ENCODE results near the gene VILL.
"Not testable (repeated sequence)": the region's sequence is repeated elsewhere in the genome, so short reads cannot be mapped to it uniquely, and the experiment has no call there.

VILL gene

DNA sequence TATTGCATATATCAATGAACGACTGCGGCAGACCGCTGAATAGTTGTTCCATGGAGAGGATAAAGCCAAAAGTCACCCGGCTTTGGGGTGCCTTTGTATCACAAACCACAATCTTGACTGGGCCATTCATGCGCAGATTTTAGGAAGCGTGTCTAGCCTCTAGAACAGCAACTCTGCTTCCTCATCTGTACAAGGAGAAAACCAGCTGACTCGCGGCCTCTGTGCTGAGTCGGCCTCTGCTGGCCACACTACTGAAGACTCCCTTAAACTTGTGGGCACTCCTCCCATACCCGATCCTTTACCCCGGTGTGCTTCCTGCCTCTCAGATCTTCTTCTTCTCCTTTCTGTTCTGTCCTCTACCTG, 49.3 kb downstream of the VILL start:
- peak; percentile 72 for DNase-seq

DNA sequence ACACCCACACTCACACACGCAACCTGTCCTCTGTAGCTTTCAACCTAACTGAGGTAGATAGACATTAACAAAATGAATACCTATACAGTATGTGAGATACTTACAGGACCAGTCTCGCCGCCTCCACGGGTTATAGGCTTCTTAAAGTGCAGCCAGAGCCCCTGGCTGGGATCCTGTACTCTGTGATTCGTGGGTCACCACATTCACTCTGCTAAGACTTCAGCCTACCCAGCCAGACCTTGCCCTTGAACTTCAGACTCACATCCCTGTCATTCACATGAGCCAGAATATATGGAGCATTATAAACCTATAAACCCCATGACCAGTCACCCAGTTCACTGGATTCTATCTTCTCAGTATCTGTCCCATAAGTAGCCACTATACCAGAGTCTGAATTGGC, 49.8 kb downstream of the VILL start:
- DNase-seq, result no peak

DNA sequence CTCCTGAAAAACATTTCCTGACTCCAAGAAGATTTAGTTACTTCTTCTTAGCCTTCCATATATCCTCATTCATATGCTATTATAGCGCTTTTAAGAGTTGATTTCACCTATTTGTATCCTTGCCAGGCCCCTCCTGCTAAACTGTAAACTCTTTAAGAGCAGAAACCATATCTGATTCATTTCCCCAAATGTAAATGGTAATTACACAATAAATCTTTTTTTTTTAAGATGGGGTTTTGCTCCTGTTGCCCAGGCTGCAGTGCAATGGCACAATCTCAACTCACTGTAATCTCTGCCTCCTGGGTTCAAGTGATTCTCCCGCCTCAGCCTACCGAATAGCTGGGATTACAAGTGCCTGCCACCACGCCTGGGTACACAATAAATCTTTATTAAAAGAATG, 52.9 kb downstream of the VILL start:
- no peak for DNase-seq

DNA sequence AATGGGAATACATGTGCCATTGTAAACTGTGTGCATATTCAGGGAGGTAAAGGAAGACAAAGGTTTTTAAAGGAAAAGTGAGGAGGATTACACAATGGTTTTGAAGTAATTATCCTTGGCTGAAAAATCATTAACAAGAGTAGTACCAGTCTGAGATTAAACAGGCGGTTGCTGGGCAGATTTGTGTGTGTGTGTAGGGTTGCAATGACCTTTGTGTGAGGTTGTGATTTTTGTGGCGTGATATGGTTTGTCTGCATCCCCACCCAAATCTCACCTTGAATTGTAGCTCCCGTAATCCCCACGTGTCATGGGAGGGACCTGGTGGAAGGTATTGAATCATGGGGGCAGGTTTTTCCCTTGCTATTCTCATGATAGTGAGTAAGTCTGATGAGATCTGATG, 55.4 kb downstream of the VILL start:
- DNase-seq, result no peak

DNA sequence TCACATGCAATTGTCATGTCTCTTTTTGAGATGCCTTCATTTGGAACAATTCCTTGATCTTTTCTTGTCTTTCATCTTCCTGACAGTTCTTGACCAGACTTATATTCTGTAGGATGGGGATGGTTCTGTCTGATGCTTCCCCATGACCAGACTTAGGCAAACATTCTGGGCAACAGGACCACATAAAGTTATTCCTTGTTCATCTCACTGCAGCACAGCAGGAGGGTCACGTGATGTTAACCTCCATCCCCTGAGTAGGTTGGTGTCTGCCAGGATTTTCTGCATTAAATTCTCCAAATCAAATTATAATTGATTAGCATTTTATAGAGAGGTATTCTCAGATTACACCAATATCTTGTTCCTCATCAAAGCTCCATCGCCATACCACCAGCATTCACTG, 56.2 kb downstream of the VILL start:
- no peak for DNase-seq

DNA sequence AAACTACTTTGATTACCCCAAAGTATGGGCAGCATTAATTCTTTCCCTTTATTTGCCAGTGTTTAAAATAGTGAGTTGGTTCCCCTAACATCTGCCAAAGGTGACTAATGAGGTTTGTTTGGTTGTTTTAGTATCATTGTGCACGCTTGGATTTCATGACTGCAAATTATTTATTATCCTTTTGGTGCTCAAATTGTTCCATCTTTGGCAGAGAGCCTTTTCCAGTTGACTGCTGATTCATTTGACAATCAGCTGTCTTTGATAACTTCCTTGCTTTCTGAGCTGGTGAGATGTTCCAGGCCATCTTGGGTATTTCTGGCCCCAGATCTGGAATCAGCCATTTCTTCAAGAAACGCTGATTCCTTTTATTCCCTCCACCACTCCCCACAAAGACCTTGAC, 57.3 kb downstream of the VILL start:
- DNase-seq, result no peak

DNA sequence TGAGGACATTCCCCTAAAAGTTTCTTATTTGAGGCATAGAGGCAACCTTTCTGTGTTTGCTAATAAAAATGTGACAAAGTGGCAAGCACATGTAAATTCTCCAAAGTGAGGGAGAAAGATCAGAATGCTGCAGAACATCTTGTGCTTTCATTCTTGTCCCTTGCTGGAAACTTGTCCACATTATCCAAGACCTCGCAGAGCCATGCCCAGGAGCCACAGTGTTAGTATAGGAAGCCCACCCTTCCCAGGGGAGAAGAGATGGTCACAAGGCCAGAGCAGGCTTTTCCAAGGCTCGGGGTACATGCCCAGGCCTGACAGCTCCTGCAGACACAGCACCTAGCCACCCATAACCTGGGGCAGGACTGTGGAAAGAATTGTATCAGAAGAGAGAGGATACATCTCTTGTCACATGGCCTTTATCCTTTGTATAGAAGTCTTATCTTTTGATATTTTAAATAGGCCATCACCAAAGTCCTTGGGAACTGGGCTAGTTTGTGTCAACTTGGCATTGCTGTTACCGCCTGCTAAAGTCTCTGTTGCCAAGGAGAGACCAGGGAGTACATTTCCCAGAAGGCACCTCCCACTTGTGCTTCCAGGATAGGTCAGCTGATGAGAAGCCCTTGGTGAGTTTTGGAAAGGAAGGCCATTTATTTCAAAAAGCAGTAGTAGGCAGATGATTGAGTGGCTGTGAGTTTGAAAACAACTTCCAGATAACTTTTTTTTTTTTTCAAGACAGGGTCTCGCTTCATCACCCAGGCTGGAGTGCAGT, 59.0 kb downstream of the VILL start:
- no peak for DNase-seq

DNA sequence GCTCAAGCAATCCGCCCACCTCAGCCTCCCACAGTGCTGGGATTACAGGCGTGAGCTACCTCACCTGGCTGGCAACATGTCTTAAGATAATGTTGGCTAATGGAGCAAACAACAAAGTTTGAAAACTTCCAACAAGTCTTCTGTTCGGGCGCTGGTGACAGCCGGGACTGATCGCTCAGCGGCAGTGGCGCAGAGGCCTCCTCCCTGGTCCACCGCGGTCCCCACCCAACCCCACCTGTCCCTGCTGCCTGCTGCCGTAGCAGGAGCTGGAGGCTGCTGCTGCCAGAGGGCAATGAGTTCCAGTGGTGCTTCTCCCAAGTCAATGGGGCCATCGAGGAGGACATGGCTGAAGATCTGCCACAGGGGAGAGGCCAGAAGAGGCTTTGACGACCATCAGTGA, 60.5 kb downstream of the VILL start:
- DNase-seq, result no peak

DNA sequence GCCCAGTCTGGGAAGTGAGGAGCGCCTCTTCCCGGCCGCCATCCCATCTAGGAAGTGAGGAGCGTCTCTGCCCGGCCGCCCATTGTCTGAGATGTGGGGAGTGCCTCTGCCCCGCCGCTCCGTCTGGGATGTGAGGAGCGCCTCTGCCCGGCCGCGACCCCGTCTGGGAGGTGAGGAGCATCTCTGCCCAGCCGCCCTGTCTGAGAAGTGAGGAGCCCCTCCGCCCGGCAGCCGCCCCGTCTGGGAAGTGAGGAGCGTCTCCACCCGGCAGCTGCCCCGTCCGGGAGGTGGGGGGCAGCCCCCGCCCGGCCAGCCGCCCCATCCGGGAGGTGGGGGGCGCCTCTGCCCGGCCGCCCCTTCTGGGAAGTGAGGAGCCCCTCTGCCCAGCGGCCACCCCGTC, 62.7 kb downstream of the VILL start:
- DNase-seq, result not testable (repeated sequence)

DNA sequence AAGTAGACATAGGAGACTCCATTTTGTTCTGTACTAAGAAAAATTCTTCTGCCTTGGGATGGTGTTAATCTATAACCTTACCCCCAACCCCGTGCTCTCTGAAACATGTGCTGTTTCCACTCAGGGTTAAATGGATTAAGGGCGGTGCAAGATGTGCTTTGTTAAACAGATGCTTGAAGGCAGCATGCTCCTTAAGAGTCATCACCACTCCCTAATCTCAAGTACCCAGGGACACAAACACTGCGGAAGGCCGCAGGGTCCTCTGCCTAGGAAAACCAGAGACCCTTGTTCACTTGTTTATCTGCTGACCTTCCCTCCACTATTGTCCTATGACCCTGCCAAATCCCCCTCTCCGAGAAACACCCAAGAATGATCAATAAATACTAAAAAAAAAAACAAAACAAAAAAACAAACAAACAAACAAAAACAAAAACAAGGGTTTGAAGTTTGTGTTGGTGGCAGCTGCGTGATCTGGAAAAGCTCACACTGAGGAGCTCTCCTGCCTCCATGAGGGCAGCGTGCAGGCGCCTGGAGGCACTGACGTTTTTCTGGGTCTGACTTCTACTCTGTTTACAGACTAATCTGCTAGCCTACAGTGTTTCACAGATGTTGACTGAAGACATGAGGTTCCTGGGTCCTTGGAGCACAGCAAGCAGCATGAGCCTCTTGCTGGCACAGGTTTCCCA, 63.4 kb downstream of the VILL start:
- not testable (repeated sequence) for DNase-seq

DNA sequence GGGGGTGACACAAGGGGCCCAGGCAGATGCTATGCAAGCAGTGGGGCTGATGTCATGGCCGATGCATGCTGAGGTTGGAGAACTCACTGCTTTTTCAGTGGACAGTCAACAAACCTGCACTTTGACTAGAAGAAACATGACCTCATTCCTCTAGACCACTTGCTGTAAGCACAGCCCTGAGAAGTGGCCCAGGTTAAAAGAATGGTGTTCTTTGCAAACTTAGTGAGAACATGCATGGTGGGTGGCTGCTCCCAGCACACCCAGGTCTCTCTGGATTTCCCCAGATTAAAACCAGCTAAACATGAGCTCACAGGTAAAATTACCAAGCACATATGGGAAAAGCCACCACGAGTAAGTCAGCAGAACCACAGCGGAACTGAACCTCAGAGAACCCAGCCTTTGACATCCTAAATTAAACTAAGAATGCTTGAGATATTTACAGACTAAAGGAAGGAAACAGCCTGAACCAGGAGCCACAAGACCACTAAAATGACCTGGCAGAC, 64.0 kb downstream of the VILL start:
- no peak for DNase-seq
